Transverse colon (tissue), 4 donors: ENCODE measurements around the gene KHDC4. TPM values are rescaled to one million over a fixed set of nuclear protein-coding genes. Genes with fewer than 3 reads are reported as not detected.

Experiments
- DNase-seq: peaks from one replicate; pipeline ENCODE4 v3.0.0-alpha.2; 2019
- H3K27ac ChIP-seq, 4 donors: fragments of 200-600 bp; sonication (generic); 2 replicates each; pipeline ENCODE4 v1.5.1; 2016 to 2018; ENCODE audit warnings: inconsistent platforms in 4 of 4
- H3K27me3 ChIP-seq: fragments of 200-600 bp; sonication (generic); 2 replicates; pipeline ENCODE4 v1.5.1; 2017; ENCODE audit warnings: inconsistent platforms
- H3K36me3 ChIP-seq, 4 donors: fragments of 200-600 bp; sonication (generic); 2 replicates each; pipeline ENCODE4 v1.5.1; 2017 to 2019; ENCODE audit warnings: inconsistent platforms in 4 of 4
- H3K4me1 ChIP-seq, 4 donors: fragments of 200-600 bp; sonication (generic); 2 replicates each; pipeline ENCODE4 v1.5.1; 2017 to 2020; ENCODE audit warnings: inconsistent platforms in 4 of 4
- H3K4me3 ChIP-seq, 4 donors: fragments of 200-600 bp; sonication (generic); 1 replicate in 1 of 4; 2 replicates in 3 of 4; pipeline versions ENCODE4 v1.5.1 to v1.6.1; 2017 to 2019; ENCODE audit warnings: inconsistent platforms in 4 of 4
- H3K9me3 ChIP-seq, 2 donors: fragments of 200-600 bp; sonication (generic); 2 replicates each; pipeline ENCODE4 v1.5.1; 2017 to 2019; ENCODE audit warnings: inconsistent platforms in 2 of 2
- CTCF ChIP-seq, 5 experiments: fragments of 200-600 bp in 3 of 5; fragments of 450-650 bp in 2 of 5; sonication (generic) in 3 of 5; IDR thresholded peaks; 1 replicate in 2 of 5; 2 replicates in 3 of 5; pipeline ENCODE4 v1.5.1; 2016 to 2017; ENCODE audit warnings: antibody characterized with exemption in 5 of 5, inconsistent platforms in 3 of 5, mild to moderate bottlenecking in 2 of 5, moderate library complexity in 1 of 5
- EP300 ChIP-seq: sonication (generic); formaldehyde crosslinking; IDR thresholded peaks from one replicate; pipeline ENCODE4 v1.6.1; 2017; ENCODE audit warnings: antibody characterized with exemption, low read depth
- POLR2A ChIP-seq: fragments of 450-650 bp; IDR thresholded peaks from one replicate; pipeline ENCODE4 v1.6.1; 2016; ENCODE audit warnings: antibody characterized with exemption, mild to moderate bottlenecking, moderate library complexity
- POLR2AphosphoS5 ChIP-seq, 3 donors: sonication (generic); formaldehyde crosslinking; IDR thresholded peaks; one replicate each; pipeline ENCODE4 v1.6.1; 2016; ENCODE audit warnings: antibody characterized with exemption in 3 of 3
- WGBS, 2 donors: methylation state at CpG; one replicate each; pipeline ENCODE4 v1.1.5; 2018; ENCODE audit warnings: low coverage in 1 of 2; 5-methylcytosine and 5-hydroxymethylcytosine counted together
- in situ Hi-C, 4 donors: fragments of 200-750 bp; cut with MboI; loops; one replicate each; pipeline versions ENCODE4 v1.15.0 to v1.15.1; 2017; ENCODE audit warnings: low sequenced_read_pairs in 3 of 4, low pct_ligation_motif_present in 1 of 4, low pct_unique_long_range_greater_than_20kb in 1 of 4
- intact Hi-C: fragments of 100-400 bp; cut with DNase I; formaldehyde crosslinking; loops from one replicate; pipeline ENCODE4 v1.15.1; 2023; ENCODE audit warnings: low total_unique reads
- total RNA-seq, 4 donors: library from RNA; depleted of rRNA; stranded (reverse); fragments of >200 nt; gene quantifications; one replicate each; pipeline ENCODE4 v1.1.0, GENCODE V29; 2016

Gene KHDC4
- total RNA-seq, 4 donors from 2014 or later: 76.2 to 158 (median 98.7) TPM

GRCh38 chr1:155912056-155912536, 22.1 kb downstream of the KHDC4 start:
- no peak for DNase-seq

GRCh38 chr1:155911156-155912055, 22.8 kb downstream of the KHDC4 start, which contains the start of gene RIT1:
TSS of gene RIT1 (minus strand) at chr1:155911349. CDS start at chr1:155910761, 588 bp downstream.
- Histone ChIP-seq H3K27me3 (no peaks in the 10 kb centered on the region), H3K4me3 (peak within 1 kb of the TSS; percentile 56 to 92 (median 68)), H3K4me1 (peaks cover 0 to 20% (median 17%) of the 10 kb centered on the region in 4 donors), H3K9me3 (no peaks in the 10 kb centered on the region), H3K27ac (peak within 1 kb of the TSS; percentile 92 to 96 (median 96)), H3K36me3 (peaks cover 0 to 71% (median 18%) of the 10 kb centered on the region in 4 donors)
- in situ Hi-C loops: no loop called here
- intact Hi-C loops: no loop called here
- TF ChIP-seq EP300: no peak
- peak in 3 of 5 experiments; percentile 24 to 65 (median 49) for TF ChIP-seq CTCF (IDR thresholded peaks at IDR 0.05)
- TF ChIP-seq POLR2AphosphoS5 (IDR thresholded peaks at IDR 0.05): peak; percentile 80 to 92 (median 88)
- TF ChIP-seq POLR2A: peak; percentile 67
- WGBS, 2 donors: 7 to 27% methylated on average over 7 to 31 of the region's 34 CpGs
- DNase-seq: peak; percentile 93

More at GRCh38 chr1:155912056-155912536, 22.1 kb downstream of the KHDC4 start:
- no peak overlapping the region for H3K4me3 ChIP-seq
- intact Hi-C loops (no loop called here), in situ Hi-C loops (no loop called here)
- no peaks in the 10 kb centered on the region for H3K27me3 ChIP-seq
- H3K9me3 ChIP-seq: no peaks in the 10 kb centered on the region
- peak overlapping the region; percentile 92 to 96 (median 96) for H3K27ac ChIP-seq
- 66% methylated on average over 11 of the region's 11 CpGs; no CpG with 5 or more reads in 1 of the 2 donors for WGBS, 2 donors
- TF ChIP-seq CTCF (IDR thresholded peaks at IDR 0.05) (no peak), EP300 (no peak), POLR2A (no peak), POLR2AphosphoS5 (IDR thresholded peaks at IDR 0.05) (no peak)
- peaks cover 0 to 20% (median 17%) of the 10 kb centered on the region in 4 donors for H3K4me1 ChIP-seq
- H3K36me3 ChIP-seq: peaks cover 0 to 71% (median 19%) of the 10 kb centered on the region in 4 donors

GRCh38 chr1:155910621-155911121, 23.5 kb downstream of the KHDC4 start:
- peaks cover 0 to 70% (median 18%) of the 10 kb centered on the region in 4 donors for H3K36me3 ChIP-seq
- intact Hi-C loops: no loop called here
- WGBS, 2 donors: 2 to 3% methylated on average over 7 to 11 of the region's 11 CpGs

More at GRCh38 chr1:155910621-155911121, 23.5 kb downstream of the KHDC4 start:
- Histone ChIP-seq H3K4me3 (peak overlapping the region; percentile 56 to 92 (median 68)), H3K27me3 (no peaks in the 10 kb centered on the region), H3K4me1 (peaks cover 0 to 20% (median 17%) of the 10 kb centered on the region in 4 donors), H3K27ac (peak overlapping the region; percentile 92 to 96 (median 96)), H3K9me3 (no peaks in the 10 kb centered on the region)
- TF ChIP-seq CTCF (IDR thresholded peaks at IDR 0.05) (peak in 1 of 5 experiments; percentile 1), EP300 (no peak), POLR2A (no peak)
- in situ Hi-C loops: no loop called here
- no peak for DNase-seq
